Activated gamma-delta T cell treated with anti-CD3 and anti-CD28 coated beads, Interleukin-2, amount 50 U/mL, for 16 hours (primary cell): Measurements from ENCODE around the gene RBM28.

Experiments
- DNase-seq: peaks from one replicate; pipeline ENCODE4 v3.0.0-alpha.2; 2020; ENCODE audit warnings: low read depth

Gene RBM28, protein sequence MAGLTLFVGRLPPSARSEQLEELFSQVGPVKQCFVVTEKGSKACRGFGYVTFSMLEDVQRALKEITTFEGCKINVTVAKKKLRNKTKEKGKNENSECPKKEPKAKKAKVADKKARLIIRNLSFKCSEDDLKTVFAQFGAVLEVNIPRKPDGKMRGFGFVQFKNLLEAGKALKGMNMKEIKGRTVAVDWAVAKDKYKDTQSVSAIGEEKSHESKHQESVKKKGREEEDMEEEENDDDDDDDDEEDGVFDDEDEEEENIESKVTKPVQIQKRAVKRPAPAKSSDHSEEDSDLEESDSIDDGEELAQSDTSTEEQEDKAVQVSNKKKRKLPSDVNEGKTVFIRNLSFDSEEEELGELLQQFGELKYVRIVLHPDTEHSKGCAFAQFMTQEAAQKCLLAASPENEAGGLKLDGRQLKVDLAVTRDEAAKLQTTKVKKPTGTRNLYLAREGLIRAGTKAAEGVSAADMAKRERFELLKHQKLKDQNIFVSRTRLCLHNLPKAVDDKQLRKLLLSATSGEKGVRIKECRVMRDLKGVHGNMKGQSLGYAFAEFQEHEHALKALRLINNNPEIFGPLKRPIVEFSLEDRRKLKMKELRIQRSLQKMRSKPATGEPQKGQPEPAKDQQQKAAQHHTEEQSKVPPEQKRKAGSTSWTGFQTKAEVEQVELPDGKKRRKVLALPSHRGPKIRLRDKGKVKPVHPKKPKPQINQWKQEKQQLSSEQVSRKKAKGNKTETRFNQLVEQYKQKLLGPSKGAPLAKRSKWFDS

GRCh38 chr7:128343554-128344430, at the start of gene RBM28:
Gene RBM28, minus strand, starts transcription at chr7:128343908. Its CDS starts 115 bp downstream, at chr7:128343793.
- DNase-seq = peak; percentile 75

- DNase-seq = no peak
Measured at GRCh38 chr7:128392446-128393327, 49.0 kb upstream of the RBM28 start.

DNA sequence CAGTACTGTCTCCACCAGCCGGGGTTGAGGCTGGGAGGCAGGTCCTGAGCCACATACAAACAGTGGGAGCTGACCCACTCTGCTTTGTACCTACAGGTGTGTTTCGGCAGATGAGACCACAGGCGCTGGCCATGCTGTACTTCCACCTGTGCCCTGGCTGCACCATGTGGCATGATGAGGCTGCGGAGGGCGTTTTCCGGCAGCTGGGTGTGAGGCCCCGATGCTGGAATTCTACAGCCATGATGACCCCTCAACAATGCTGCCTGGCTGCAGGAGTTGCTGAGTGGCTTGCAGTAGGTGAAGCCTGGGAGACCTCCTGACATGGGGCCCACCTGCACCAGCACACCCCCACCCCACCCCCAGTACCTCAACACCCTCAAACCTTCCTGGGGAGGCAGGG, 48.1 kb upstream of the RBM28 start:
- no peak for DNase-seq

- DNase-seq = no peak
Measured at GRCh38 chr7:128390871-128391565, 47.3 kb upstream of the RBM28 start.

- no peak for DNase-seq
Measured at GRCh38 chr7:128389618-128390329, 46.1 kb upstream of the RBM28 start.

DNA sequence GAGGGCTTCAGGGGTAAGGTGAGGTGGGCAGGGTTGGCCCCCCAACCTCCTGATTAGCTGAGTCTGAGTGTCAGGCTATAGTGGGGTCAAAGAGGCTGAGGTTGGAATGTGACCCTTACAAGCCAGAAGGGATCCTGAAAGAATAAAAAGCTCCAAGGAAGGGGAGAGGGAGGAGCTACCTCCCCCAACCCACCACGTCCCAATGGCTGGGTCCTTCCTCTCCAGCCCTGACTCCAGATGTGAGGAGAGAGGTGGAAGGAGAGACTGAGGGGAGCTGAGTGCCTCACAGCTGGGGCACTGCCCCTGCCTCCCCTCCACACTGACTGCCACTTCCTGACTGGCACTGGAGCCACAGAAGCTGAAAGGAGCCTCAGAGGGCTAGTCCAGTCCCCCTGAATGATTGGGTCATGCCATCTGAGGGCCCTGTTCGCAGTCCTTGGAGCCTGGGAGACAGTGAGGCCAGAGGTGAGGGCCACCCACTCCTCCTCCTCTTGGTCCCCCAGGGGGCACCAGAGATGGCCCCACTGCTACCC, 45.4 kb upstream of the RBM28 start:
- DNase-seq = no peak

DNA sequence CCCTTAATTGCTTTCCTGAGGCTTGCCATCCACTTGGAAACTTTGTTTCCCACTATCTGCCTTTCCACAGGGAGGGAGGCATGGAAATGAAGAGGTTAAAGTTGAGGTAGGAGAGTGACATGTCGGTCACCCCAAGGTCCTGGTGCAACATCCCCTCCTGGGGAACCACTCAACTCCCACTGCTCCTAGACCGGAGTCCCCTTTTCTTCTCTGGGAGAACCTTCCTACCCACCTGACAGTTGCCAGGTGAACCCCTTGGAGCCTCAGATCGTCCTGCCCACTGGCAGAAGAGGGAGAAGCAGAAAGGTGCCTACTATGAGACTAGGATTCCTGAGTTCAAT, 44.4 kb upstream of the RBM28 start:
- DNase-seq = no peak

- DNase-seq = peak; percentile 56
Measured at GRCh38 chr7:128387216-128388144, 43.8 kb upstream of the RBM28 start.

DNA sequence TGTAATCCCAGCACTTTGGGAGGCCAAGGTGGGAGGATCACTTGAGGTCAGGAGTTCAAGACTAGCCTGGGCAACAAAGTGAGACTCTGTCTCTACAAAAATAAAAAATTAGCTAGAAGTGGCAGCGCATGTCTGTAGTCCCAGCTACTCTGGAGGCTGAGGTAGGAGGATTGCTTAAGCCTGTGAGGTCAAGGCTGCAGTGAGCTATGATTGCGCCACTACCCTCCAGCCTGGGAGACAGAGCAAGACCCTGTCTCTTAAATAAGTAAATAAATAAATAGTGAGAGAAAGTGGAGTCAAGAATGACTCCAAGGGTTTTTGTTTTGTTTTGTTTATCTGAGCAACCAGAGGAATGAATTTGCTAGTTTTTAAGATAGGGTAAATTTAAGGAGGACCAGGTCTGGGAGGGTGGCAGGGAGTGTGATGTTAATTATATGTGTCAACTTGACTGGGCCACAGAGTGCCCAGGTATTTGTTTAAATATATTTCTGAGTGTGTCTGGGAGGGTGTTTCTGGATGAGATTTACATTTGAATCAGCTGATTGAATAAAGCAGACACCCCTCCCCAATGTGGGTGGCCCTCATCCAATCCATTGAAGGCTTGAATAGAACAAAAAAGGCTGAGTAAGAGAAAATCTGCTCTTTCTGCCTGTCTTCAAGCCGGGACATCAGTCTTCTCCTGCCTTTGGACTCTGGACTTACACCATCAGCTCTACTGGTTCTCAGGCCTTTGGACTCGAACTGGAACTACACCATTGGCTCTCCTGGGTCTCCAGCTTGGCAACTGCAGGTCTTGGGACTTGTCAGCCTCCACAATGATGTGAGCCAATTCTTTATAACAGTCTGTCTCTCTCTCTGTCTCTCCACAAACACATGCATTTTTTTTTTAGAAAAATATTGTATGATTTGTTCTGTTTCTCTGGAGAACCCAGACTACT, 42.5 kb upstream of the RBM28 start:
- no peak for DNase-seq

DNA sequence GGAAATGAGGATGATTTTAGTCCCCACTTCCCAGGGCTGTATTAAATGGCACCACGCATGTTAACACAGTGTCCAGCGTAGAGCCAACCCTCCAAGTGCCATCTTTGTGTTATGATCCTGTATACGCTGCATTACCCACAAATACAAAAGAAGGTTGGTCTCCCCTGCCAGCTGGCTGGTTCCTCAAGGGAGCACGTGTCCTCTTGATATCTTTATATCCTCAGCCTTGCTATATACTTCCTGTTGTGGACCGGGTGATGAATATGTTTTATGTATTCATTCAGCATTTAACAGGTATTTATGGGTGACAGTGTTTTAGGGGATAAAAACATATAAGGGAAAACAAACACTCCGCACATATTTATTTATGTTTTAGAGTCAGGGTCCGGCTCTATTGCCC, 41.0 kb upstream of the RBM28 start:
- no peak for DNase-seq

DNA sequence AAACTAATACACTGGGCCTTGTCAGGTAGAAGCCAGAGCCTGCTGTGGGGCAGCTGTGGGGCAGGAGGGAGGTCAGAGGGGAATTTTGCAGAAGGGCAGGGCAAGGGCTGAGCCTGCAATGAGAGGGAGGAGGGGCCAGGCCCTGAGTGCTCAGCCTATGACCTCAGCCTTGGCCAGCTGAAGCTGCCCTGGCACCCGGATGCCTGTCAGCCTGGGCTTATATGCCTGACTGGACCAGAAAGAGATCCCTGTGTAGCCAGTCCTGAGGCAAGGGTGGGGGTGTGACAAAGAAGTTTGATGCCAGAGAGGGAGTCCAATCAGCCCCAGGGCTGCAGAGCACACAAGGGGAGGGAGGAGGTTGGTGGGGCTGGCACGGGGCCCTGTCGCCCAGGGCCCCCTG, 40.1 kb upstream of the RBM28 start:
- no peak for DNase-seq

GRCh38 chr7:128381161-128381821, 37.6 kb upstream of the RBM28 start:
- no peak for DNase-seq

- no peak for DNase-seq
Measured at GRCh38 chr7:128380483-128381106, 36.9 kb upstream of the RBM28 start.

DNA sequence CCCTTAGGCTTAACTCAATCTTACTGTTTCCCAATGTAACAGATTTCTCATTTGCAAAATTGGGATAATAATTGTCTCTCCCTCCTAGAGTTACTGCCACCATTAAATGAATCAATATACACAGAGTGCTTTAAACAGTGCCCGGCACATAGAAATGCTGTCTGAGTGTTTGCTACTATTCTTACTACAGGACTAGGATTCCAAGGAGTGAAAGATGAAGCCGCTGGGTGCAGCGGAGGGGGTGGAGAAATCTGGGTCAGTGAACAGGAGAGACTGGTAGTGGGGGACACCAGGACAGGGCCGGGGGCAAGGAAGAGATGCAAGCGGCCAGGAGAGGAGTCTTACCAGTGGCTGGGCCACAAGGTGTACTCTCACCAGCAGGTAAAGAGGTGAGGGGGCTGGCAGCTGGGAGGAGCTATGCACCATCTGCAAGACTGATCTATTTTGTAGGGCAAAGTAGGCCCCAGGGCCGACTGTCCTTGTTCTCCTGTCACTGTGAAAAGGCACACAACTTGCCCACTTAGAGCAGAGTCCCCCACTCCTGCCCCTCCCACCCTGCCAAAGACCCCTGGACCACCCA, 36.3 kb upstream of the RBM28 start:
- DNase-seq = no peak

DNA sequence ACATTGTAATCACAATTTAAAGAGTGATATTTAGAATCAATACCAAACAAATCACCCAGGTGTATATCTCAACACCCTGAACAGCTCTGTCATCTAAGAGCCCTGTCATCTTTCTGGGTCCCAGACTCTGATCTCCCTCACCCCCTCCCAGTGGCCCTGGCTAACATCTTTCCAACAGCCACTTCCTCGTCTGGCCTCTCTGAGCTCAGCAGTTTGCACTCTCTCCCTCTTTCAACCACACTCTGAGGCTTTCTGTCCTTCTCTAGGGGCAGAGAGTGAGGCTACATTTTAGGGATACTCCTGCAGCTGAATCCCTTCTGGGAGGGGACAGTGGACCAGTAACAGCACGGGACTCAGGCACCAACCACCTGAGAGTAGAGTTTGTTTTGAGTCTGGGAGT, 34.9 kb upstream of the RBM28 start:
- no peak for DNase-seq

DNA sequence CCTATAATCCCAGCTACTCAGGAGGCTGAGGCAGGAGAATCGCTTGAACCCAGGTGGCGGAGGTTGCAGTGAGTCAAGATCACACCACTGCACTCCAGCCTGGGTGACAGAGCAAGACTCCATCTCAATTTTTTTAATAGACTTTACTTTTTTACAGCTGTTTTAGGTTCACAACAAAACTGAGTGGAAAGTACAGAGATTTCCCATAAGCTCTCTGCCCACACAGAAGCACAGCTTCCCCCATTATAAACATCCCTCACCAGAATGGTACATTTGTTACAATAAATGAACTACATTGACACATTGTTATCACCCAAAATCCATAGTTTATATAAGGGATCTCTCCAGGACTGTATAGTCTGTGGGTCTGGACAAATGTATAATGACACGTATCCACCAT, 32.4 kb upstream of the RBM28 start:
- no peak for DNase-seq
